HepG2 (cell line): ENCODE data around the gene ARF6. TPM values are rescaled to one million over a fixed set of nuclear protein-coding genes. Genes with fewer than 3 reads are reported as not detected.
A peak's percentile ranks its signal among the peaks of the same experiment; 100 is the strongest.

ENCODE experiments used
- CENPBD1 ChIP-seq: sonication (generic); formaldehyde crosslinking; IDR thresholded peaks from 2 replicates; pipeline ENCODE4 v1.8.0; 2022; ENCODE audit warnings: missing genetic modification reagents, low read depth, mild to moderate bottlenecking, borderline replicate concordance
- FOSL1 ChIP-seq: sonication (generic); formaldehyde crosslinking; IDR thresholded peaks from 2 replicates; pipeline ENCODE4 v1.9.0; 2021; ENCODE audit warnings: missing genetic modification reagents, borderline replicate concordance
- FOXK2 ChIP-seq: fragments of 450-650 bp; IDR thresholded peaks from 2 replicates; pipeline ENCODE4 v1.6.1; 2016
- GRHL1 ChIP-seq: sonication (generic); formaldehyde crosslinking; conservative IDR thresholded peaks from 2 replicates; pipeline ENCODE4 v1.8.0; 2022; ENCODE audit warnings: missing genetic modification reagents
- KAT8 ChIP-seq: IDR thresholded peaks from 2 replicates; pipeline ENCODE4 v1.6.1; 2016; ENCODE audit warnings: missing genetic modification reagents, missing compliant biosample characterization
- KLF12 ChIP-seq: sonication (generic); formaldehyde crosslinking; IDR thresholded peaks from 2 replicates; pipeline ENCODE4 v1.4.0; 2020; ENCODE audit warnings: missing genetic modification reagents, borderline replicate concordance
- NR2F6 ChIP-seq, 2 experiments: IDR thresholded peaks; 2 replicates each; pipeline ENCODE4 v1.6.1; 2016; ENCODE audit warnings: antibody characterized with exemption in 1 of 2, mild to moderate bottlenecking in 1 of 2
- PBX2 ChIP-seq: IDR thresholded peaks from 2 replicates; pipeline ENCODE4 v1.6.1; 2016; ENCODE audit warnings: control low read depth
- PPARG ChIP-seq: conservative IDR thresholded peaks from 2 replicates; pipeline ENCODE4 v1.6.1; 2016; ENCODE audit warnings: missing biosample characterization, missing genetic modification reagents
- REPIN1 ChIP-seq: sonication (generic); formaldehyde crosslinking; IDR thresholded peaks from 2 replicates; pipeline ENCODE4 v1.8.0; 2022; ENCODE audit warnings: missing genetic modification reagents, low read depth, mild to moderate bottlenecking, borderline replicate concordance
- UBTF ChIP-seq: sonication (generic); formaldehyde crosslinking; IDR thresholded peaks from 2 replicates; pipeline ENCODE4 v1.4.0; 2020; ENCODE audit warnings: mild to moderate bottlenecking, missing genetic modification reagents
- ZEB1 ChIP-seq: IDR thresholded peaks from 2 replicates; pipeline ENCODE4 v1.6.1; 2012; ENCODE audit warnings: mild to moderate bottlenecking, low read depth, inconsistent platforms; ENCODE audit not compliant: insufficient replicate concordance
- ZFY ChIP-seq: sonication (generic); formaldehyde crosslinking; IDR thresholded peaks from 2 replicates; pipeline ENCODE4 v1.4.0; 2020; ENCODE audit warnings: missing genetic modification reagents
- ZNF317 ChIP-seq: sonication (generic); formaldehyde crosslinking; IDR thresholded peaks from 2 replicates; pipeline ENCODE4 v1.5.0; 2020; ENCODE audit warnings: mild to moderate bottlenecking, missing genetic modification reagents
- ZNF567 ChIP-seq: sonication (generic); formaldehyde crosslinking; IDR thresholded peaks from 2 replicates; pipeline ENCODE4 v1.8.1; 2023; ENCODE audit warnings: mild to moderate bottlenecking, missing genetic modification reagents, borderline replicate concordance
- ZNF607 ChIP-seq: sonication (generic); formaldehyde crosslinking; IDR thresholded peaks from 2 replicates; pipeline ENCODE4 v1.5.1; 2020; ENCODE audit warnings: missing genetic modification reagents, mild to moderate bottlenecking, borderline replicate concordance
- ZNF678 ChIP-seq: sonication (generic); formaldehyde crosslinking; IDR thresholded peaks from 2 replicates; pipeline ENCODE4 v1.4.0; 2020; ENCODE audit warnings: mild to moderate bottlenecking, missing genetic modification reagents
- ZNF687 ChIP-seq: sonication (generic); formaldehyde crosslinking; IDR thresholded peaks from 2 replicates; pipeline ENCODE4 v1.5.1; 2020; ENCODE audit warnings: mild to moderate bottlenecking, missing genetic modification reagents, moderate library complexity
- ZNF816 ChIP-seq: sonication (generic); formaldehyde crosslinking; IDR thresholded peaks from 2 replicates; pipeline ENCODE4 v1.8.0; 2022; ENCODE audit warnings: missing genetic modification reagents, mild to moderate bottlenecking, borderline replicate concordance
- polyA plus RNA-seq, 8 experiments: library from polyadenylated mRNA; depleted of rRNA in 3 of 8; stranded (reverse) in 7 of 8; unstranded in 1 of 8; fragments of >200 nt; fragmentation: Illumina TruSeq in 4 of 8; extraction: Trizol in 4 of 8; gene quantifications; 2 replicates each; pipeline versions ENCODE4 v1.2.1 to v1.2.3, GENCODE V29; 2011 to 2016; ENCODE audit warnings: low read depth in 4 of 8, missing spikeins in 1 of 8, mixed read lengths in 1 of 8; ENCODE audit not compliant: insufficient read depth in 1 of 8
- total RNA-seq, 5 experiments: library from RNA; depleted of rRNA; stranded (reverse); fragments of >200 nt; fragmentation: Illumina TruSeq; extraction: Trizol; gene quantifications; 2 replicates each; pipeline ENCODE4 v1.2.3, GENCODE V29; 2016; ENCODE audit warnings: low read depth in 1 of 5

ARF6 gene
- total and polyA plus RNA-seq, 2 of the 13 experiments (the other 11 are each of a cell fraction or from before 2014, with no cell fraction given) = 12.7 to 31.9 TPM

- peak; percentile 91 for TF ChIP-seq ZNF816
- peak; percentile 98 for TF ChIP-seq ZFY (CRISPR knock-in tag)
- peak; percentile 67; the same call in 1 of the 2 replicates for TF ChIP-seq REPIN1 (CRISPR knock-in tag)
- TF ChIP-seq GRHL1 = no peak
- TF ChIP-seq PPARG (CRISPR knock-in tag) = 0 out of 2 replicates have a peak, but pooled peaks have one; percentile 22
- TF ChIP-seq ZNF317 (CRISPR knock-in tag) = peak; percentile 53; the same call in 1 of the 2 replicates
- TF ChIP-seq ZNF678 (CRISPR knock-in tag) = no peak
- TF ChIP-seq KLF12 (CRISPR knock-in tag) = no peak
- TF ChIP-seq NR2F6 (IDR thresholded peaks at IDR 0.05) = no peak
- peak; percentile 33; the same call in 1 of the 2 replicates for TF ChIP-seq NR2F6 (CRISPR knock-in tag; IDR thresholded peaks at IDR 0.05)
- TF ChIP-seq CENPBD1 = 0 out of 2 replicates have a peak, but pooled peaks have one; percentile 86
- TF ChIP-seq FOXK2 = no peak
- no peak for TF ChIP-seq PBX2
- peak; percentile 74 for TF ChIP-seq UBTF
- TF ChIP-seq ZNF607 (CRISPR knock-in tag) = peak; percentile 74; the same call in 1 of the 2 replicates
- TF ChIP-seq ZNF687 (CRISPR knock-in tag) = peak; percentile 98
- TF ChIP-seq FOSL1 (CRISPR knock-in tag) = no peak
- TF ChIP-seq ZNF567 (CRISPR knock-in tag) = no peak
- TF ChIP-seq ZEB1 = no peak
- TF ChIP-seq KAT8 (CRISPR knock-in tag) = peak; percentile 90
These were observed 40.4 kb upstream of the ARF6 start, which contains the start of gene NEMF (continued) for GRCh38 chr14:49852301-49853157.
